Epidermal melanocyte (primary cell): Measurements from ENCODE around the gene AKAP6.
"Not testable (repeated sequence)": the region's sequence is repeated elsewhere in the genome, so short reads cannot be mapped to it uniquely, and the experiment has no call there.

ENCODE experiments used
- DNase-seq: peaks from one replicate; pipeline ENCODE4 v3.0.0; 2011; ENCODE audit warnings: low spot score; ENCODE audit not compliant: insufficient read length

Gene AKAP6

DNA sequence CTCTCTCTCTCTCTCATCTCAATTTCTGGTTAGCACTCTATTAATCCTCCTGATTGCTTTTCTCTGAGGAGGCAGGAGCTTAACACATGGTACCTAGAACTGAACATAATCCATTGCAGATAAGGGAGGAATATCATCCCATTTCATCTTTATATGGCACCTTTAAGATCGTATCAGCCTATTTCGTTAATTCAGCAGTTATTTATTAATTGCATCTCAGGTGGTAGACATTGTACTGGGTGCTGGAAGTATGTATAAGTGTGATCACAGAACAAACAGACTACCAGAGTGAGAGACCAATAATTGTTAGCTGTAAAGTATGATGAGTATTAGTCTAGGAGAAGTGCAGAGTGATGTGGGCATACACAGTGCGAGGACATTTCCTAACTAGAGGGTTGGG, 39.0 kb downstream of the AKAP6 start:
- DNase-seq, result no peak

DNA sequence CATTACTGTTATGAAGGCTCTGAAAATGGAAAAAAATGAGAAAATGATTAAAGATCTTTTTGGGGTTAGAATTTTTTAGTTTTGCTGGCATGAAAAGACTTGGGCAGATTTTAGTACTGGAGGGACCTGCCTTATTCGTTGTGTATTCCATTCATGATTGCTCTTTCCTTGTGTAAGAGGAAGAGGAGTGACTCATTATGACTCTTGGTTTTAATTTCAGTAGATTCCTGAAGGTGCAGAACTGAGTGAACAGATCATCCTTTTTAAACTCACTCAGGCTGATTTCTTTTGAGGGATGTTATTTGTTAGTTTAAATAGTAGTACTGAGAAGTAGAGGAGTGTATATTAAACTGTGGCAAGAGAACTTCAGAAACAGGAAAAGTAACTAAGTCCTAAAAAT, 41.6 kb downstream of the AKAP6 start:
- DNase-seq, result no peak

DNA sequence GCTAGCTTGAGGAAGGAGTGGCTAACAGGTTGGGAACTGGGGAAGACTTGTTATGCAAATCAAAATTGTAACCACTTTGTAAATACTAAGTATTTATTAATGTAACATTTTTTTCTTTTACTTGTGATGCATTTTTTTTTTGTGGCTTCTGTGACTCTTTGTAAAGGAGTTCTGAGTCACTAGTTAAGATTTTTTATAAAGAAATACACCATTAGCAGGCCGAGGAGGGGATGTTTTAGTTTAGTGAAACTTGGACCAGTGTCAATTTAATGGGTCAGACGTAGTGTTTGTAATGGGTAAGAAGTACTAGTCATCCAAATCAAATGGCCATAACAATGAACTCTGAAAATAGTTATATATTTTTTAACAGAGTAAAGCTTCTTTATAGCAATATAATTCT, 43.1 kb downstream of the AKAP6 start:
- no peak for DNase-seq

DNA sequence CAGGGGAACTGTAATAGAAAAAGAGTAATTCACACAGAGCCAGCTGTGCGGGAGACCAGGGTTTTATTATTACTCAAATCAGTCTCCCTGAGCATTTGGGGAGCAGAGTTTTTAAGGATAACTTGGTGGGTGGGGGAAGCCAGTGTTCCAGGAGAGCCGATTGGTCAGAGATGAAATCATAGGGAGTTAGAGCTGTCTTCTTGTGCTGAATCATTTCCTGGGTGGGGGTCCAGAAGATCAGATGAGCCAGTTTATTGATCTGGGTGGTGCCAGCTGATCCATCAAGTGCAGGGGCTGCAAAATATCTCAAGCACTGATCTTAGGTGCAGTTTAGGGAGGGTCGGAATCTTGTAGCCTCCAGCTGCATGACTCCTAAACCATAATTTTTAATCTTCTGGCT, 44.1 kb downstream of the AKAP6 start:
- not testable (repeated sequence) for DNase-seq

DNA sequence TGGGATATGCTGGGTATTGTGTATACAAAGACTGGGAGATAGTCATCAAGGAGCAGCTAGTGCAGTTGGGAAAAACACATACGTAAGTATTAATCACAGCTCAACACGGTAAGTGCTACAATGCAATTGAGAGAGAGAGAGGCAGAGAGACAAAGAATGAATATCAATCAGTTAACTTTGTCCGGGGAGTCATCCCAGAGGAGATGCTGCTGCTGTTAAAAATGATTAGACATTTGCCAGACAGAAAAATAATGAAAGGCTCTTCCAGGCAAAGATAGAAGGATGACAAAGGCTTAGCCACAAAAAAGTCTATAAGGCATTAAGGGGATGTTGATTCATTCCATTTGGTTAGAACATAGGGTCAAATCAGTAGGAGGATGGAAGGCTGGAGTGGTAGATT, 45.1 kb downstream of the AKAP6 start:
- DNase-seq, result no peak

DNA sequence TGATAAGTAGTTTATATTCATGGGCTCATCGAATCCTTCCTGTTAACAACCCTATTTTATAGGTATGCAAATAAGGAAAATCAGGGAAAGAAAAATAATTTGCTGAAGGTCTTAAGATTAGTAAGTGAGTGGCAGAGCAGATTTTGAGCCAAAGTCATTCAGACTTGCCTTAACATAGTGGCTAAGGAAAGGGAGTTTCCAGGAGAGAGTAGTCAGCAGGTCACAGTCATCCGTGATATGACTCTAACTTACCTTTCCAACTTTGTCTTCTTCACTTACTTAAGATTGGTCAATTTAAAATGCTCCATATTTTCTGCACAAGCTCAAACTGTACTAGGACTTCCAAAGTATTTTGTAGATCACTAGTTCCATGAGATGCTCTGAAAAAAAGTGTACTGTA, 46.6 kb downstream of the AKAP6 start:
- DNase-seq, result no peak

DNA sequence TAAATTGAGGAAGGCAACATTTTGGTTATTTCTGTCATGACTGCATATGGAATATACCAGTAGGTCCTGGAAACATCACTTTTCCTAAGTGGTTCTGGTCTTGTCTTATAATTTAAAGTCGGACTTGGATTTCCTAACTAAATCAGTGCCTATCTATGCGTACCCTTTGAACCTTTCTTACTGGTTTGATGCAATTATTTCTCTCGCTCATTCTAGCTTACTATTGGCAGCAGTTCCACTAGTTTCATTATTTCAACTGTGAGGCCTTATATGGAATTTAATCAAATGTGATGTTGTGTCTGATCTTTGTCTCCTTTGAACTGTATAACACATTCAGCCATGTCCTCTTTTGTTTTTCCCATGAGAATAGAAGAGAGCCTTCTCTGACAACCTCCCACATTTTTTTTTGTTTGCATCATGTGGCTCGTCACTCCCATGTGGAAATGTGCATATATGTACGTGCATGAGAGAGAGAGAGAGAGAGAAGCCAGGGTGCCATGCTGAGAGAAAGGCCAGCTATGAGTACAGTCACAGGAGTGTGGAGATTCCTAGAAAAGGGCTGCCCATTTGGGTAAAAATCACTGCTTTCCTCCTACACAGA, 48.0 kb downstream of the AKAP6 start:
- DNase-seq, result no peak

DNA sequence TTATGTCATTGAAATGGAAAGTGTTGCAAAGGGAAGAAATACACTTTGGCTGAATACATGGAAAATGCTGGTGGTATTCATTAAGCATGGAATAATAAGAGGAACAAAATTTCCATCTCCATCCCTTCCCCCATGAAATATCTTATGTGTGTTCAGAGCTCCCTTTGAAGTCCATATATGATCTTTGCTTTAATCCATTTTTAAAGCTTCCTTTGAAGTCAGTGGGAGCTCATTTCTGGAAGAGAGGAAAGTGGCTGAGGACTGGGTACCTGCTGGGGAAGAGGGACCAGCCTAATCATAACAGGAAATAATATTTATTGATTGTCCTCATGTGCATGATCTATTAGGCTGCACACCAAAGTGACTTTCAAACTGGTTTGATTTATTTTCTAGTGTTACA, 49.2 kb downstream of the AKAP6 start:
- no peak for DNase-seq

DNA sequence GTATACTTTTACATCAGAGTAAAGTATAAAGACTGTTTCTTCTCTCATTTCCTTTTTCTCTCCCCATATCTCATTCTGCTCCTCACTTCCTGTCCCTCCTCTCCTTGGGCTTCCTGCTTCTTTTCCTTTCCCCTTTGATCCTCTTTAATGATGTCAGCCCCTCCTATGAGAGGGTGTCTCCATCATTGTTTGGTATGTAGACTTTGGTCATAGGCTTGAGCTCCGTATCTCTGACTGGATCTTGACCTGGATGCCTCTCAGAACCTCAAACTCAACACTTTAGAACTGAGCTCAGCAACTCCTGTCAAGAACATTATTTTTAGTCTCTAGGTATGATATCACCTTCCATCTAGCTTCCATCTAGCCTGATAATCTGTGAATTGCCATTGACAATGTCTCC, 50.3 kb downstream of the AKAP6 start:
- DNase-seq, result no peak

DNA sequence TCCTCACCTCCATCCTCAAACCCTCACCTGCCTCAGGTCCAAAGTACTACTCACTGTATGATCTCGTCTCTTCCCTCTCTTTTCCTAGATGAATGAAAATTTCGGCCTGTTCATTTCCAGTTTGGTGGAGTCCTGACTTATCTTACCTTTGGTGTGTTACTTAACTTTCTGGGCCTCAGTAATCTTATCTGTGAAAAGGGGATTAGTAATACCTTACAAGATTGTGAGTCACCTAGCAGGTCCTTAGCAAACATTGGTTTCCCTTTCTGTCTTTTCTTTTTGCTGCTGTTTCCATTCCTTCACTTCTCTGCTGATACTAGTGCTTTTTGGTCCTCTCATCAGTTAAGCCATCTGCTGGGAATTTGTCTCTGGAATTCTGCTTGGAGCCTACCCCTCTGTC, 52.8 kb downstream of the AKAP6 start:
- DNase-seq, result no peak

DNA sequence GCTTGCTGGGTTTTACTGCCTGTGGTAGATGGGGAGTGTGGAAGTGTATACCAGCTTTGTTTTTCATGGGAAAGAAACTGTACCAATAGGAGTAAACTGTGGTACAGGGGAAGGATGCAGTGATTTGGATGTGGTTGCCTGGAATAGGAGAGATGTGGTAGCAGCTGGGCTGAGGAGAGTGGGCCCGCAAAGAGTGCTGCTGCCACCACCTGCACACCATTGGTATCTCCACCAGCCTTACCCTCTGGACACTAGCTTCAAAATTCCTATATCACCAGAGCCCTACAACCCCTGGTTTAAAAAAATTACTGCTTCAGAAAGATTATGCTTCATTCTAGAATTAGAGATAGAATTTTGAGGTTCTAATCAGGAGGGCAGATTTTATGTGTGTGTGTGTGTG, 53.6 kb downstream of the AKAP6 start:
- no peak for DNase-seq

DNA sequence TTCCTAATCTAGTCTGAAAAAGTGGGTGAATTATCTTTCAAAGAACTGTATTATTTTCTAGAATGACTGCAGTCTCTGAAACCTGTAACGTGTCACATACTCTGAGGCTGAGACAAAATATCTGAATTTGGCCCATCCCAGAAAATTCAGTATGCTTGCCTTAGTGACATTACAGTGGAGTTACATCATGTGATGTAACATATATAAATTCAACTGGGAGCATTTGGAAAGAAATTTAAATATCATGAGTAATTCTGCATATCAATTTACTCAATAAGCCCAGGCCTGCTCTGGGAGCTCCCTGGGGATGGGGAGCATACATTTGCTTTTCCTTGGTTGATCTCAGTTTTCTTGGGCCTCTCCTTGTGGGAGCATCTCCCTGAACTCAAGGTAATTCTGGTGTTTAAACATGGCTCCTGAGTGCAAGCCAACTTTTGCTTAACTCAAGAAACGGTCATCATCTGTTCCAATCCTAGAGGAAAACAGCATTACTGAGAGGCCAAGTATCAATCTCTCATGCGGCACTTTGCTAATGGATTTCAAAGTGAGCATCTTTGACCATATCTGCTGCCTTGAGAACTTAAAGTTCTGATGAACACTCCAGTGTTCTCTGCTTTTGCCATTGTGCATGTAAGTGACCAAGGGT, 54.4 kb downstream of the AKAP6 start:
- no peak for DNase-seq

DNA sequence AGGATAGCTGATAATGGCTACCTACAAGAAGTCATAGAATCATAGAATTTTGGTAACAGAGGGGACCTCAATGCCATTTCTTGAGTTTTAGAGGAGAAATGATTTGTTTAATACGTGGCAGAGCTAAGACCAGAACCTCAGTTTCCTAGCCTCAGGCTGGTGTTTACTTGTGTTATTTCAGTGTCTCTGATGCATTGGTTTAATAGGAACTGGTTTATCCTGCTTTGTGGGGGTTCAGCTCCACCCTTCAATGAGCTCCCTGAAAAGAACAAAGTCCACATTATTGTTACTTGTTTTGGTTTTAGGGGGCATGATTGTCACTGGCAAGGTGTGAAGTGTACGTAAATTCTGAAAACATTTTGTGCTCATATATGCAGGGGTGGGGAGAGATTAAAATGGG, 55.4 kb downstream of the AKAP6 start:
- no peak for DNase-seq

DNA sequence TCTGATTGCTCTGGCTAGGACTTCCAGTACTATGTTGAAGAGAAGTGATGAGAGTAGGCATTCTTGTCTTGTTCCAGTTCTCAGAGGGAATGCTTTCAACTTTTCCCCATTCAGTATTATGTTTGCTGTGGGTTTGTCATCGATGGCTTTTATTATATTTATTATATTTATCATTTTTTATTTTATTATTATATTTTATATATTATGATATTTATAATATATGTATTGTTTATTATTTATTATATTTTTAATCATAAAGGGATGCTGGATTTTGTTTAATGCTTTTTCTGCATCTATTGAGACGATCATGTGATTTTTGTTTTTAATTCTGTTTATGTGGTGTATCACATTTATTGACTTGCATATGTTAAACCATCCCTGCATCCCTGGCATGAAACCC, 58.2 kb downstream of the AKAP6 start:
- not testable (repeated sequence) for DNase-seq

DNA sequence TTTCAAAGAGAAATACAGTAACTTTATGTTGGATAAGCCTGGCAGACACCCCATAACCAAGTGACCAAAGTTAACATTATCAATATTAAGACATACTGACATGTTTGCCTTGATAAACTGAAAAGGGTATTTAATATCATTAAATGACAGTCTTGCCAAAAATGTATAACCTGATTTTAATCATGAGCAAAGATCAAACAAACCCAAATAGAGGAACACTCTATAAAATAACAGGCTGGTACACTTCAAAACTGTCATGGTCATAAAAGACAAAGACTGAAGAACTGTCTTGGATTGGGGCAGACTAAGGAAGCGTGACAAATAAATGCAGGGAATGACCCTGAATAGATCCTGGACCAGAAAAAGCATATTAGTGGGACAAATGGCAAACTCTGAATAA, 64.0 kb downstream of the AKAP6 start:
- DNase-seq, result no peak

DNA sequence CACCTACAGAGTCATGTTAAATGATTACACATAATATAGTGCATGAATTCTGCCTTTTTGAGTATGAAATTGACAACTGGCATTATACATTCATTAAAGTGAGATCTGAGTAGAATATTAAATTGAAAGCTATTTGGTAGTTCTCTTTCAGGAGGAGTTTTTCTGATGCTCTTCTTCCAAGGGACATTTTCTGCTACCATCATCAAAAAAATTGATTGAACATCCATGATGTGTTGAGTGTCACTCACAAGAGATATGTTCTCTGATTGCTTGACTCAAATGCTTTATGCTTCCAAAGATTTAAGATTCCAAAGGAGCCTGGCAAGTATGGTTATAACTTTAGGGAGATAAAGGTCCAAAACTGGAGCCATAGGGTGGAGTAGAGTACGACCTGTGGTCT, 64.9 kb downstream of the AKAP6 start:
- no peak for DNase-seq

DNA sequence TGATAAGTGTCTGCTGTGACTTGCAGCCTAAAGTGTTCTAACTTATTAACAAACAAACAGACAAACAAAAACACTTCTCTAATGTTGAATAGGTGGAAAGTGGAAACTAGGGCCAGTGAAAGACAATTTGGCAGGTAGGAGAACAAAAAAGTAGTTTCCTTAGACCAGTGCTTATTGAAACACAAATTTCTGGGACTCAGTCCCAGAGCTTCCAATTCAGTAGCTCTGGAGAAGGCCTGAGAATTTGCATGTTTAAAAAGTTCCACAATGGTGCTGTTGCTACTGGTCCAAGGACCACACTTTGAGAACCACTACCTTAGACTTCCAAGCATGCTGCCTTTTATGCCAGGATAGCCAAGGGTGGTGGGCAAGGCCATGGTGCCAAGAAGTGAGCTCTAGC, 67.8 kb downstream of the AKAP6 start:
- no peak for DNase-seq

DNA sequence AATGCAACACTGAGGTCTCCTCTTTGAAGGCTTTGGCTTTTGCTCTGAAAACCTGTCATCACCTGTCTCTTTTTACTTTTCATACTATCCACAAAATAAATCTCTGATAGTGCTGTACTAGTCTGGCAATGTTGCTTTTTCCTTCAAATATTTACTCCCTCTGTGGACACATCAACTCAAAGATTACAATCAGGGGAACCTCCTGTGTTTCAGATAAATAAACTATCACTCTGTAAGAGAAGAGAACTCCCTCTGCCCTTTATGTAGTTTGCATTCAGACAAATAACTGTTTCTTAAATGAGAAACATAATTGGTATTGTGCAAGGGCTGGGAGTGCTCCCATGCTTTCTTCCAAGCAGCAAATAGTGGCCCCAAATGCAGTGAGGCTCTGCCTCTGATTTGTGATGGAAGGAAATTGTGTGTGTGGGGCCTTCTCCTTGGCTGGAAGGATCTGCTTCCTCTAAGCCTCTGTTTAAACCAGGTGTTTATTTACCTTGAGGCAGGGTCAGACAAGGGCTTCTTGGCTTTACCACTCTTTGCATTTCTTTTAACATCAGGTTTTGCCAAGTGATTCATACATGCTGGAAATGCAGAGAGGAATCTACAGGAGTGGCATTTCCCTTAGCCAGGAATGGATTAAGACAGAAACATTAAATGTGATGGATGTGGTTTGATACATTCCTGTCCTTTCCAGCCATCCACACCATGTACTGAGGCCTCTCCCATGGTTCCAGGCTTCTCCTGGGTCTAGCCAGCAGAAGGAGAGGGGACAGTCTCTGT, 69.0 kb downstream of the AKAP6 start:
- no peak for DNase-seq

DNA sequence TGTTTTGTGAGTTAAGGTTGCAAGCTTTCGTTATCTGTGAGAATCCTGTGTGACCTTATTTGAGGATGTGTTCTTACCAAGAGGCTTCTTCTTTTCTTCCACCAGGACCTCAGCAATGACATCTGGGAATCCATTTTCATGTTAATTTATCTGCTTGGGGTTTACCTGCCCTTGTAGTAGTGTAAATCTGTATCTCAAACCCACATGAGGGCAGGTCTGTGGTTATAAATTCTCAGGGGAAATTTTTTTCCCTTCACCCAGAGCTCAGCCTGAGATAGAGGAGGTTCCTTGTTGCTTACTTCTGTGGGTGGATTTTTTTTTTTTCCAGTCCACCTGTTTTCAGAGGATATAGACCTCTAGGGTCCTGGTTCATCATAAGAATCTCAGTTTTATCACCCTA, 70.8 kb downstream of the AKAP6 start:
- no peak for DNase-seq

DNA sequence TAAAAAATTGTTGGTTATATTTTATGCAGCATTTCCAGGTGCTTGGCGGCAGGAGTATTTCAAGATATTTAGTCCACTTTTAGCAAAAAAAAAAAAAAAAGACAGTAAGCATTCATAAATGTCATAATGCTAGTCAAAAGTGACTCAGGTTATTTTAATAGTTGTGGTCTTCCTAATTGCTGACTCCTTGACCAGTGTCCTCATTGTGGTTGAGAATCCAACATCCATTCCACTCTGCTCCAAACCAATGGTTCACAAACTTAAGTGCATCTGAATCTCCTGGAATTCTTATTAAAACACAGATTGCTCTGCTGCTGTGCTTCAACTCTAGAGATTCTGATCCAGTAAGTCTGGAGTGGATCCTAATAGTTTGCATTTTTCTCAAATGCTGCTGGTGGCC, 71.4 kb downstream of the AKAP6 start:
- DNase-seq, result no peak

DNA sequence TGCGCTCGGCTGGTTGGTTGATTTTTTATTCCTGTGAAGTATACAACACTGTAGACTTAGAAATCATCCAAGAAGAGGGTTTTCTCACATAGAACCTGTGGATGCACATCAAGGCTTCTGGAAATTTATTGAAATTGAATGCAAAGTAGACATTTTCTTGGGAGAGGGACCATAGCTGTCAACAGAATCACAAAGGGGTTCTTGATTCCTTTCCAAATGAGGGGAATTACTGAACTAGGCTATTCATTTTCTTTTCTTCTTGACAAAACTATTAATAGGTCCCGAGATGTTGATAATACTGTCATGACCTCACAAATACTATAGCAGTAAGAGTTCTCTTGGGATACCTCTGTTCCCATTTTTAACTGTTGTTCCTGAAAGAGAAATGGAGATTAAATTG, 73.9 kb downstream of the AKAP6 start:
- no peak for DNase-seq

DNA sequence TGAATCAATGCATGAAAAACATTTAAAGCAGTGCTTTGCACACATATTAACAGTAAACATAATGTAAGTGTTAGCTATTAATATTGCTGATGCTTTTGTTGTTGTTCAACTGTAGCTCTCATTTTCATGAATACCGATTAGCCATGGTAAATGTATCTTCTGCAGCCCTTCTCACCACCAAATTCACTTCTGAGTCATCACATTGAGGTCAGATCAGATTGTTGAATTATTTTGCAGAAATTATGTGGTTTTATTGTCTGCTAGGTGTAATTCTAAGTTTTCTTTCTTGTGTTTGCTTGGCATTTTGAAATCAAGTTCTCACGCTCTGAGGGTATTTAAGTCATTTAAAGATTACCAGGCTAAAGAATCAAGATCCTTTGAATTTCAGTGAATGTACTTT, 74.6 kb downstream of the AKAP6 start:
- DNase-seq, result no peak
